RWPE2 (cell line): Measurements from ENCODE around the gene SIL1.
A peak's percentile ranks its signal among the peaks of the same experiment; 100 is the strongest.

Source experiments
- ATAC-seq: fragments of 200-7000 bp; cut with Tn5 transposase; 3 replicates; pipeline ENCODE4 v1.9.1; 2021; ENCODE audit warnings: low read depth
- DNase-seq: peaks from one replicate; pipeline ENCODE4 v3.0.0-alpha.2; 2020; ENCODE audit warnings: low spot score
- H3K27ac ChIP-seq: fragments of 450-650 bp; 2 replicates; pipeline ENCODE4 v1.5.1; 2017; ENCODE audit warnings: mild to moderate bottlenecking; ENCODE audit not compliant: poor library complexity, severe bottlenecking
- H3K27me3 ChIP-seq: fragments of 250-450 bp; sonication (Bioruptor Pico); 2 replicates; pipeline ENCODE4 v1.5.1; 2021; ENCODE audit warnings: mild to moderate bottlenecking, moderate library complexity; ENCODE audit not compliant: insufficient read depth, poor library complexity, severe bottlenecking
- H3K36me3 ChIP-seq: fragments of 250-450 bp; sonication (Bioruptor Pico); 2 replicates; pipeline ENCODE4 v1.5.1; 2020; ENCODE audit warnings: low read depth, mild to moderate bottlenecking, moderate library complexity
- H3K4me1 ChIP-seq: fragments of 250-450 bp; sonication (Bioruptor Pico); 2 replicates; pipeline ENCODE4 v1.5.1; 2021; ENCODE audit warnings: mild to moderate bottlenecking, moderate library complexity; ENCODE audit not compliant: insufficient read depth, poor library complexity, severe bottlenecking
- H3K4me3 ChIP-seq: fragments of 250-450 bp; sonication (Bioruptor Pico); 2 replicates; pipeline ENCODE4 v1.5.1; 2021; ENCODE audit warnings: mild to moderate bottlenecking, moderate library complexity; ENCODE audit not compliant: severe bottlenecking
- H3K9me3 ChIP-seq: fragments of 250-450 bp; sonication (Bioruptor Pico); 2 replicates; pipeline ENCODE4 v1.5.1; 2021; ENCODE audit warnings: mild to moderate bottlenecking, moderate library complexity; ENCODE audit not compliant: severe bottlenecking
- CTCF ChIP-seq: fragments of 450-650 bp; IDR thresholded peaks from one replicate; pipeline ENCODE4 v1.5.1; 2017; ENCODE audit warnings: mild to moderate bottlenecking, moderate library complexity; ENCODE audit not compliant: poor library complexity, severe bottlenecking

SIL1 gene

GRCh38 chr5:139110526-139111168 lies 87.5 kb downstream of the SIL1 start:
- no peak for TF ChIP-seq CTCF
- Histone ChIP-seq H3K36me3 (no peaks in the 10 kb centered on the region), H3K27me3 (no peaks in the 10 kb centered on the region), H3K4me3 (no peak overlapping the region), H3K27ac (no peak overlapping the region), H3K4me1 (no peaks in the 10 kb centered on the region), H3K9me3 (no peaks in the 10 kb centered on the region)
- DNase-seq (no peak), ATAC-seq (no peak)

- DNase-seq = no peak
- TF ChIP-seq CTCF = no peak
- Histone ChIP-seq H3K4me1 (no peaks in the 10 kb centered on the region), H3K27me3 (no peaks in the 10 kb centered on the region), H3K36me3 (no peaks in the 10 kb centered on the region), H3K4me3 (no peak overlapping the region), H3K27ac (no peak overlapping the region), H3K9me3 (no peaks in the 10 kb centered on the region)
- ATAC-seq = no peak
Observed at GRCh38 chr5:139108063-139108824, 89.9 kb downstream of the SIL1 start.

- no peak for TF ChIP-seq CTCF
- Histone ChIP-seq H3K27me3 (no peaks in the 10 kb centered on the region), H3K4me1 (peaks cover 2% of the 10 kb centered on the region), H3K4me3 (no peak overlapping the region), H3K36me3 (no peaks in the 10 kb centered on the region), H3K9me3 (no peaks in the 10 kb centered on the region), H3K27ac (no peak overlapping the region)
- ATAC-seq (no peak), DNase-seq (no peak)
Observed at GRCh38 chr5:139105621-139106071, 92.5 kb downstream of the SIL1 start.

- Histone ChIP-seq H3K27me3 (no peaks in the 10 kb centered on the region), H3K4me1 (peaks cover 2% of the 10 kb centered on the region), H3K36me3 (no peaks in the 10 kb centered on the region), H3K9me3 (no peaks in the 10 kb centered on the region), H3K27ac (no peak overlapping the region), H3K4me3 (no peak overlapping the region)
- DNase-seq (no peak), ATAC-seq (peak; percentile 26; the same call in 1 of the 3 replicates)
- no peak for TF ChIP-seq CTCF
Observed at GRCh38 chr5:139104577-139105276, 93.4 kb downstream of the SIL1 start.
